DOHH2 (cell line): ENCODE data around the gene NDUFA13.

Source experiments
- EZH2phosphoT487 ChIP-seq: fragments of 200-600 bp; sonication (generic); IDR thresholded peaks from 2 replicates; pipeline ENCODE4 v1.6.1; 2017; ENCODE audit warnings: borderline replicate concordance, mild to moderate bottlenecking, antibody characterized with exemption, low read length, moderate library complexity, mixed read lengths
- TF ChIP-seq, protein P1 (sequence below): fragments of 200-600 bp; sonication (generic); IDR thresholded peaks from one replicate; pipeline ENCODE4 v1.5.1; 2014; ENCODE audit warnings: antibody characterized with exemption, mild to moderate bottlenecking, low read depth, low read length; ENCODE audit not compliant: poor library complexity, severe bottlenecking

DNA sequence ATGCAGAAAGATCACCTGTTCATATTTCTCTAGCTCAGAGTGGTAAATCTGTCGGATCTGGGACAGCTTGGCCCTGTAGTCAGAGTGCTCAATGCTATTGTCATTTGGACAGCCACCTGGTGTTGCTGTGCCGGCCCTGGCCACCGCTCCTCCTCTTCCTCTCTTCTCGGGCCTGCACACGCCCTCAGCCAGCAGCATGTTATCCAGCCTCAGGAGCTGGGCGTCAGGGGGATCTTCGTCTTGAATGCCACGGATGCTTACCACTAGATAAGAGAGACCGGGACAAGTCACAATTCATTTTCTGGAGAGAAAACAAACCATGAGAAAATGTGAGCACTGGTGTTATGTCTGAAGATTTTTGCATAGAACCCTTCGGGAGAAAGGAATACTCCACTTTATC is 54.5 kb downstream of the NDUFA13 start:
- TF ChIP-seq, protein P1, sequence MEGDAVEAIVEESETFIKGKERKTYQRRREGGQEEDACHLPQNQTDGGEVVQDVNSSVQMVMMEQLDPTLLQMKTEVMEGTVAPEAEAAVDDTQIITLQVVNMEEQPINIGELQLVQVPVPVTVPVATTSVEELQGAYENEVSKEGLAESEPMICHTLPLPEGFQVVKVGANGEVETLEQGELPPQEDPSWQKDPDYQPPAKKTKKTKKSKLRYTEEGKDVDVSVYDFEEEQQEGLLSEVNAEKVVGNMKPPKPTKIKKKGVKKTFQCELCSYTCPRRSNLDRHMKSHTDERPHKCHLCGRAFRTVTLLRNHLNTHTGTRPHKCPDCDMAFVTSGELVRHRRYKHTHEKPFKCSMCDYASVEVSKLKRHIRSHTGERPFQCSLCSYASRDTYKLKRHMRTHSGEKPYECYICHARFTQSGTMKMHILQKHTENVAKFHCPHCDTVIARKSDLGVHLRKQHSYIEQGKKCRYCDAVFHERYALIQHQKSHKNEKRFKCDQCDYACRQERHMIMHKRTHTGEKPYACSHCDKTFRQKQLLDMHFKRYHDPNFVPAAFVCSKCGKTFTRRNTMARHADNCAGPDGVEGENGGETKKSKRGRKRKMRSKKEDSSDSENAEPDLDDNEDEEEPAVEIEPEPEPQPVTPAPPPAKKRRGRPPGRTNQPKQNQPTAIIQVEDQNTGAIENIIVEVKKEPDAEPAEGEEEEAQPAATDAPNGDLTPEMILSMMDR: no peak
- TF ChIP-seq EZH2phosphoT487: no peak
